ENCODE measurements around the gene SLC8A2. TPM values are rescaled to one million over a fixed set of nuclear protein-coding genes. Genes with fewer than 3 reads are reported as not detected.

Gene SLC8A2, protein sequence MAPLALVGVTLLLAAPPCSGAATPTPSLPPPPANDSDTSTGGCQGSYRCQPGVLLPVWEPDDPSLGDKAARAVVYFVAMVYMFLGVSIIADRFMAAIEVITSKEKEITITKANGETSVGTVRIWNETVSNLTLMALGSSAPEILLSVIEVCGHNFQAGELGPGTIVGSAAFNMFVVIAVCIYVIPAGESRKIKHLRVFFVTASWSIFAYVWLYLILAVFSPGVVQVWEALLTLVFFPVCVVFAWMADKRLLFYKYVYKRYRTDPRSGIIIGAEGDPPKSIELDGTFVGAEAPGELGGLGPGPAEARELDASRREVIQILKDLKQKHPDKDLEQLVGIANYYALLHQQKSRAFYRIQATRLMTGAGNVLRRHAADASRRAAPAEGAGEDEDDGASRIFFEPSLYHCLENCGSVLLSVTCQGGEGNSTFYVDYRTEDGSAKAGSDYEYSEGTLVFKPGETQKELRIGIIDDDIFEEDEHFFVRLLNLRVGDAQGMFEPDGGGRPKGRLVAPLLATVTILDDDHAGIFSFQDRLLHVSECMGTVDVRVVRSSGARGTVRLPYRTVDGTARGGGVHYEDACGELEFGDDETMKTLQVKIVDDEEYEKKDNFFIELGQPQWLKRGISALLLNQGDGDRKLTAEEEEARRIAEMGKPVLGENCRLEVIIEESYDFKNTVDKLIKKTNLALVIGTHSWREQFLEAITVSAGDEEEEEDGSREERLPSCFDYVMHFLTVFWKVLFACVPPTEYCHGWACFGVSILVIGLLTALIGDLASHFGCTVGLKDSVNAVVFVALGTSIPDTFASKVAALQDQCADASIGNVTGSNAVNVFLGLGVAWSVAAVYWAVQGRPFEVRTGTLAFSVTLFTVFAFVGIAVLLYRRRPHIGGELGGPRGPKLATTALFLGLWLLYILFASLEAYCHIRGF
- total RNA-seq (2022; extraction: Qiagen RNA extraction; ENCODE audit: low read depth) = 0.18 to 1.1 TPM (median 0.40 TPM) in 5 replicates

DNA sequence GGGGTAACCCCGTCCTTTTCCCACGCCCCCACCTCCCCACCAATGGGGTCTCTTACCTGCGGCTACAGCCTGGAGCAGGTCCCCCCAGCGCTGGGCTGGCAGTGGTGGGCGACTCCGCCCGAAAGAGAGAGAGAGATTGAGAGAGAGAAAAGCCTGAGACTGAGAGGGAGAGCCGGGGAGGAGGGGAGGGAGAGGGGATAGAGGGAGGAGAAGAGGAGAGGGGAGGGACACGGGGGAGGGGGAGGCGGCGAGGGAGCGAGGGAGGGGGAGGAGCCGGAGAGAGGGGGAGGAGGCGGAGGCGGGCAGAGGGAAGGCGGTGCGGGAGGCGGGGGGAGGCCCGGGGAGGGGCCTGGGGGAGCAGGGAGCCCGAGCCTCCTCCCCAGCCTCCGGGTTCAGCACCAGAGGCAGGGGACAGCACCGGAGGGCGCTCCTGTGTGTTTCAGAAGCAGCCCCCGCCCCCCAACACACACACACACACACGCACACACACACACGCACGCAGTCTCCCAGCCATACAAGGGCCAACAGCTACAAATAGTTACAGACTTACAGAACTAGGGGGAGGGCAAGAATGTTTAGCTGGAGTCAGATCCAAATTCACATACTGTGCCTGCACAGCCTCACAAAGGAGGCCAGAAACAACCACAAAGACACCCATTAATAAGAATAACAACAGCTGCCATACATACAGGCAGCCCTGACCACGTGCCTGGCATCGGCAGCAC, at the start of gene SLC8A2:
TSS of gene SLC8A2 (minus strand) at position 161 of the 725 bp plus-strand sequence. CDS start 5,490 bp downstream, outside the sequence.

DNA sequence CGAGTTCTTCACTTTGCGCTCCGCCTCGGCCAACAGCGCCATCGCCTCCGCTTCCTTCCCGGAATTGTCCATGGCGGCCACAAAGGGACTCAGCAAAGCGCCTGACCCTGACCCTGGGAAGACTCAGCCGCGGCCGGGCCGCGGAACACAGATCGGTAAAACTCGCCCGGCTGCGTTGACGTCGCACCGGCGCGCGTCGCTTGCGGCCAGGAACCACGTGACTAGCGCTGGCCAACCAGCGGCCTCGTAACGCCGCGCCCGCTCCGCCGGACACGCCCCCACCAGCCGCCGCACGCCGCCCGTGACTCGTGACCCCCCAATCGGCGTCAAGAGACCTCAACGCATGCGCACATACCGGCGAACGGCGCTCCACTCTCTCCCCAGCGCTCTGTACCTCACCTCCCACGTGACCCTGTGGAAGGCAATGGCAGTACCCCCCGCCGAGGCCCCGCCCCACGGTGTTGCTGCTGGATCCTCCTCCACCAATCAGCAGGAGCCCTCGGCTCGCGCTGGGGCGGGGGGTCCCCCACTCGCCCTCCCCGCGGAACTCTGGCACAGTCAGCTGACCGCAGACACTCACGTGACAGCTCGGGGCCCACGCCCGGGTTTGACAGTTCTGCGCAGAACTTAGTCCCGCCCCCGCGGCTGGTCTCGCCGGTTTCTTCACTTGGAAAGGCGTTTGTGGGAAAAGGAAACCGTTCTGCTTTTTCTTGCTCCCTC, 43.3 kb upstream of the SLC8A2 start, which contains the start of gene NAPA:
TSS of gene NAPA (minus strand) at position 195 of the 720 bp plus-strand sequence. CDS start at position 72, 123 bp downstream.

DNA sequence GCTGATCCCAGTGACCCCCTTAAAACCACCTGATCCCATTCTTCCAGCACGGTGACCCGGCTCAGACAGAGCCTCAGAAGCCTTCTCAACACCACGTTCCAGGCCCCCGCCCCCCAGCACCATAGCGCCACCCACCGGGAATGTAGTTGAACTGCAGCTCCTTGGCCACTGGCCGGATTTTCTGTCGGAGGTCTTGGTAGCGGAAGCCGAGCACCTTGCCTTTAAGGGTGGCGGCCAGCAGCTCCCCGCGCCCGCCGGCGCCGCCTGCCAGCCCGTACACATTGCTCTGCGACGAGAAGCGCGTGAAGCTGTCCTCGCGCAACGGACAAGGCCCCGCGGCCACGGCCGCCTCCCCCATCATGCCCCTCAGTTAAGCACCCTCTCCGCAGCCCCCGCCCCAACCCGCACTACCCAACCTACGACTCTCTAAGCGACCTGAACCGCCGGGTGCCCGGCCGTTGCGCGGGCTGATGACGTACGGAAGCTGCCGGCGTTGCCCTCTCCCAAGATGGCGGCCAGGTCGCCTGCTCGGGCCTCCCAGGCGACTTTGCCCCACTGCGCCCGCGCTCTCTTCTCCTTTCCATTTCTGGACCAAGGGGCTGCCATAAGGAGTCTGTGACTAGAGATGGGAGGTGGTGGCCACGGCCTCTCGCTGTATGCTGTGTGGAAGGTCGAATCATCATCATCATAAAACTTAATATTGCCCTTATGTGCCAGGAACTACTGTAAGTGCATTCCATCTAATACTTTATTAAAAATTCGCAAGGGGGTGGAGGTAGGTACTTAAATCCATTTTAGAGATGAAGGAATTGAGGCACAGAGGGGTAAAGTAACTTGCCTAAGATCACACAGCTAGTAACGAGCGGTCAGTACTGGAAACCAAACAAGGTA, 12.4 kb upstream of the SLC8A2 start, which contains the start of gene KPTN:
TSS of gene KPTN (minus strand) at position 420 of the 891 bp plus-strand sequence. CDS start at position 361, 59 bp downstream.

GRCh38 chr19:47419030-47419783, 52.5 kb downstream of the SLC8A2 start, which contains the start of gene MEIS3:
TSS of gene MEIS3 (minus strand) at chr19:47419527. CDS start at chr19:47419081, 446 bp downstream.

Other genes starting within 250 kb of the SLC8A2 start
- 14.6 to 30.6 TPM (median 28.4 TPM) in 5 replicates for gene BBC3, start 240.7 kb downstream of the SLC8A2 start, total RNA-seq (2022; extraction: Qiagen RNA extraction; ENCODE audit: low read depth)
- gene CCDC9, start 215.4 kb downstream of the SLC8A2 start, total RNA-seq (2022; extraction: Qiagen RNA extraction; ENCODE audit: low read depth) = 21.5 to 29.7 TPM (median 25.9 TPM) in 5 replicates
- gene INAFM1, start 197.0 kb downstream of the SLC8A2 start, total RNA-seq (2022; extraction: Qiagen RNA extraction; ENCODE audit: low read depth) = 4.4 to 12.1 TPM (median 10.8 TPM) in 5 replicates
- 1.6 to 3.0 TPM (median 2.5 TPM) in 5 replicates for gene C5AR1, start 162.0 kb downstream of the SLC8A2 start, total RNA-seq (2022; extraction: Qiagen RNA extraction; ENCODE audit: low read depth)
- 3.1 to 10.0 TPM (median 7.5 TPM) in 5 replicates for gene C5AR2, start 139.7 kb downstream of the SLC8A2 start, total RNA-seq (2022; extraction: Qiagen RNA extraction; ENCODE audit: low read depth)
- 18.3 to 41.9 TPM (median 38.6 TPM) in 5 replicates for gene DHX34, start 122.6 kb downstream of the SLC8A2 start, total RNA-seq (2022; extraction: Qiagen RNA extraction; ENCODE audit: low read depth)
- gene MEIS3, start 52.4 kb downstream of the SLC8A2 start, total RNA-seq (2022; extraction: Qiagen RNA extraction; ENCODE audit: low read depth) = 28.9 to 46.6 TPM (median 36.9 TPM) in 5 replicates
- 18.5 to 21.5 TPM (median 19.6 TPM) in 5 replicates for gene KPTN, start 12.3 kb upstream of the SLC8A2 start, total RNA-seq (2022; extraction: Qiagen RNA extraction; ENCODE audit: low read depth)
- 84.2 to 111 TPM (median 92.8 TPM) in 5 replicates for gene NAPA, start 43.2 kb upstream of the SLC8A2 start, total RNA-seq (2022; extraction: Qiagen RNA extraction; ENCODE audit: low read depth)
- not detected in 5 replicates for gene ZNF541, start 101.3 kb upstream of the SLC8A2 start, total RNA-seq (2022; extraction: Qiagen RNA extraction; ENCODE audit: low read depth)
- gene BICRA, start 137.2 kb upstream of the SLC8A2 start, total RNA-seq (2022; extraction: Qiagen RNA extraction; ENCODE audit: low read depth) = 8.5 to 17.5 TPM (median 15.3 TPM) in 5 replicates
- 98.0 to 174 TPM (median 156 TPM) in 5 replicates for gene EHD2, start 241.5 kb upstream of the SLC8A2 start, total RNA-seq (2022; extraction: Qiagen RNA extraction; ENCODE audit: low read depth)

Data from A549 treated with ZK216348 at 1 μM for 4 hours (cell line).